Vein endothelial cell (primary cell): ENCODE results near the gene KLHL2. TPM values are rescaled to one million over a fixed set of nuclear protein-coding genes. Genes with fewer than 3 reads are reported as not detected.

Source experiments
- small RNA-seq: library from RNA; depleted of rRNA; stranded (forward); fragments of <200 nt; gene quantifications from one replicate; pipeline ENCODE3, GENCODE V24; 2012
- total RNA-seq: library from RNA; depleted of rRNA; stranded (reverse); fragments of >200 nt; gene quantifications from 2 replicates; pipeline ENCODE4 v1.2.3, GENCODE V29; 2012

The KLHL2 gene
- total RNA-seq: 20.1 and 20.9 TPM in 2 replicates

GRCh38 chr4:165207431-165208220 is at the start of gene KLHL2:
TSS of gene KLHL2 (plus strand) at chr4:165207561. CDS start at chr4:165207877, 316 bp downstream.

GRCh38 chr4:165327211-165328100 is 120.1 kb downstream of the KLHL2 start, which contains the start of gene MSMO1:
TSS of gene MSMO1 (plus strand) at chr4:165327669. CDS start at chr4:165333371, 5,702 bp downstream.

Small RNAs within 50 kb of the gene (small RNA-seq; reads per million reads assigned to genes)
- not detected for gene RNU4-87P

Other genes with a start within 250 kb of the KLHL2 start
- not detected in 2 replicates for gene TRIM61, start 229.9 kb upstream of the KLHL2 start, total RNA-seq
- gene TRIM60, start 175.6 kb upstream of the KLHL2 start, total RNA-seq: not detected in 2 replicates
- gene TRIM75, start 153.7 kb upstream of the KLHL2 start, total RNA-seq: not detected in 2 replicates
- gene TMEM192, start 94.7 kb upstream of the KLHL2 start, total RNA-seq: 12.4 and 20.7 TPM in 2 replicates
- gene MSMO1, start 120.1 kb downstream of the KLHL2 start, total RNA-seq: 49.6 and 127 TPM in 2 replicates
- gene CPE, start 171.4 kb downstream of the KLHL2 start, total RNA-seq: 4.6 and 10.2 TPM in 2 replicates